MM.1S (cell line): ENCODE results near the gene CDK6.

Source experiments
- EZH2 ChIP-seq: fragments of 300-600 bp; sonication (generic); optimal IDR thresholded peaks from 2 replicates; pipeline ENCODE3; 2017; ENCODE audit warnings: low read depth, mild to moderate bottlenecking, antibody characterized with exemption, low read length, mixed read lengths
- EZH2phosphoT487 ChIP-seq: fragments of 300-600 bp; sonication (generic); IDR thresholded peaks from 2 replicates; pipeline ENCODE4 v1.6.1; 2018; ENCODE audit warnings: antibody characterized with exemption, low read length
- TF ChIP-seq, protein P1 (sequence below): fragments of 300-600 bp; sonication (generic); IDR thresholded peaks from 2 replicates; pipeline ENCODE4 v1.5.1; 2016; ENCODE audit warnings: antibody characterized with exemption, low read length, mixed read lengths

GRCh38 chr7:92634924-92635519, 201.4 kb downstream of the CDK6 start:
- no peak for TF ChIP-seq EZH2
- TF ChIP-seq, protein P1, sequence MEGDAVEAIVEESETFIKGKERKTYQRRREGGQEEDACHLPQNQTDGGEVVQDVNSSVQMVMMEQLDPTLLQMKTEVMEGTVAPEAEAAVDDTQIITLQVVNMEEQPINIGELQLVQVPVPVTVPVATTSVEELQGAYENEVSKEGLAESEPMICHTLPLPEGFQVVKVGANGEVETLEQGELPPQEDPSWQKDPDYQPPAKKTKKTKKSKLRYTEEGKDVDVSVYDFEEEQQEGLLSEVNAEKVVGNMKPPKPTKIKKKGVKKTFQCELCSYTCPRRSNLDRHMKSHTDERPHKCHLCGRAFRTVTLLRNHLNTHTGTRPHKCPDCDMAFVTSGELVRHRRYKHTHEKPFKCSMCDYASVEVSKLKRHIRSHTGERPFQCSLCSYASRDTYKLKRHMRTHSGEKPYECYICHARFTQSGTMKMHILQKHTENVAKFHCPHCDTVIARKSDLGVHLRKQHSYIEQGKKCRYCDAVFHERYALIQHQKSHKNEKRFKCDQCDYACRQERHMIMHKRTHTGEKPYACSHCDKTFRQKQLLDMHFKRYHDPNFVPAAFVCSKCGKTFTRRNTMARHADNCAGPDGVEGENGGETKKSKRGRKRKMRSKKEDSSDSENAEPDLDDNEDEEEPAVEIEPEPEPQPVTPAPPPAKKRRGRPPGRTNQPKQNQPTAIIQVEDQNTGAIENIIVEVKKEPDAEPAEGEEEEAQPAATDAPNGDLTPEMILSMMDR = no peak
- TF ChIP-seq EZH2phosphoT487 = no peak
